Peyer's patch (tissue), 4 donors: ENCODE results near the gene DDX10.

ENCODE experiments used
- POLR2A ChIP-seq, 2 donors: fragments of 450-650 bp; IDR thresholded peaks; one replicate each; pipeline ENCODE4 v1.5.1; 2017; ENCODE audit warnings: antibody characterized with exemption in 2 of 2, mild to moderate bottlenecking in 2 of 2, moderate library complexity in 2 of 2
- TF ChIP-seq, protein P1 (sequence below), 6 experiments: fragments of 450-650 bp in 4 of 6; fragments of 200-600 bp in 2 of 6; sonication (generic) in 1 of 6; IDR thresholded peaks; one replicate each; pipeline ENCODE4 v1.5.1; 2017 to 2019; ENCODE audit warnings: antibody characterized with exemption in 6 of 6, mild to moderate bottlenecking in 3 of 6, moderate library complexity in 1 of 6

DNA sequence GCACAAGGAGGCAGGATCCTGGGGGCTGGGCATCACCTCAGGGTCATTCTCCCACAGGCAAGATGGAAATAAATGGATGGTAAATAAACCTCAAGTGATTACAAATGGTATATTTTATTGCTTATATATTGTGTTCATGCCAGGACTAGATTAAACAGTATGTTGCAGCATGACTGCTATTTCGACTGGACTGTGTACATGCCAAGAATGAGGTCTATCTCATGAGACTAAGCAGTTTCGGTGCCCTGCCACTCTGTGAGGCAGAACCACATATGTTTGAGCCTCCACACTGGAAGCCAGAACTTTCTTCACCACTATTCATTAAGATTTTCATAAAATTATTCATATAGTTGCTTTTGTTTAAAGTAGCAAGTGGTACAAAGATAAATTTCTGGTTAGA lies 140.2 kb downstream of the DDX10 start:
- TF ChIP-seq, protein P1, sequence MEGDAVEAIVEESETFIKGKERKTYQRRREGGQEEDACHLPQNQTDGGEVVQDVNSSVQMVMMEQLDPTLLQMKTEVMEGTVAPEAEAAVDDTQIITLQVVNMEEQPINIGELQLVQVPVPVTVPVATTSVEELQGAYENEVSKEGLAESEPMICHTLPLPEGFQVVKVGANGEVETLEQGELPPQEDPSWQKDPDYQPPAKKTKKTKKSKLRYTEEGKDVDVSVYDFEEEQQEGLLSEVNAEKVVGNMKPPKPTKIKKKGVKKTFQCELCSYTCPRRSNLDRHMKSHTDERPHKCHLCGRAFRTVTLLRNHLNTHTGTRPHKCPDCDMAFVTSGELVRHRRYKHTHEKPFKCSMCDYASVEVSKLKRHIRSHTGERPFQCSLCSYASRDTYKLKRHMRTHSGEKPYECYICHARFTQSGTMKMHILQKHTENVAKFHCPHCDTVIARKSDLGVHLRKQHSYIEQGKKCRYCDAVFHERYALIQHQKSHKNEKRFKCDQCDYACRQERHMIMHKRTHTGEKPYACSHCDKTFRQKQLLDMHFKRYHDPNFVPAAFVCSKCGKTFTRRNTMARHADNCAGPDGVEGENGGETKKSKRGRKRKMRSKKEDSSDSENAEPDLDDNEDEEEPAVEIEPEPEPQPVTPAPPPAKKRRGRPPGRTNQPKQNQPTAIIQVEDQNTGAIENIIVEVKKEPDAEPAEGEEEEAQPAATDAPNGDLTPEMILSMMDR (IDR thresholded peaks at IDR 0.05): no peak
- TF ChIP-seq POLR2A (IDR thresholded peaks at IDR 0.05): no peak
